HG02870 (cell line): Measurements from ENCODE around the gene LRFN2.

Experiments
- ATAC-seq: cut with Tn5 transposase; IDR thresholded peaks from one replicate; pipeline ENCODE4 v1.9.1; 2021; ENCODE audit warnings: mild to moderate bottlenecking, moderate library complexity; ENCODE audit not compliant: unreplicated experiment

LRFN2 gene

GRCh38 chr6:40353197-40353966 is 233.8 kb downstream of the LRFN2 start:
- ATAC-seq = no peak

DNA sequence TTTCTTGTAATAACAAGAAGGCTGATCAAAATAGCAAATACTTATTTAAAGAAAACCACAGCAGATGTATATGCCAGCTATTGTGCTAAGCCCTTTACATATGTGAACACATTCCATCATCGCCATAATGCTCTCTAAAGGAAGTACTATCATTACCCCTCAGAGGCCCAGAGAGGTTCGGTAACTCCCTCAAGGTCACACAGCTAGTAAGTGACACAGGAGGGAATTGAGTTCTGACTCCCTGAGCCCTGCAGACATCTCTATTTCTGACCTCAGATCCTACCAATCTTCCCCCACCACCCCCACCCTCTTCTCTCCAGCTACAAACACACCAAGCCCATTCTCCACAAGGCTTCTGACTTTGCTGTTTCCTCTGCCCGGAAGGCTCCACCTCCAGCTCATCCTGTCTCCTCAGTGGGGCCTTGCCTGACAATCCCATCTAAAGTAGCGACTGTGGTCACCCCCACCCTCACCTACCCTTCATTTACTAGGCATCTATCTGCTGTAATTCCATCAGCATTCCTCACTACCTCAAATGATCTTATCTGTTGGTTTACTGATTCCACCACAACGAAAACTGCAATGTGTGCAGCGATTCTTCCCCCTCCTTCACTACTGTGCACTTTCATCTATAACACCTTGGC is 234.5 kb downstream of the LRFN2 start:
- no peak for ATAC-seq

GRCh38 chr6:40352006-40352405 is 235.2 kb downstream of the LRFN2 start:
- ATAC-seq = no peak

- ATAC-seq = no peak
Measured at GRCh38 chr6:40350747-40351217, 236.4 kb downstream of the LRFN2 start.

DNA sequence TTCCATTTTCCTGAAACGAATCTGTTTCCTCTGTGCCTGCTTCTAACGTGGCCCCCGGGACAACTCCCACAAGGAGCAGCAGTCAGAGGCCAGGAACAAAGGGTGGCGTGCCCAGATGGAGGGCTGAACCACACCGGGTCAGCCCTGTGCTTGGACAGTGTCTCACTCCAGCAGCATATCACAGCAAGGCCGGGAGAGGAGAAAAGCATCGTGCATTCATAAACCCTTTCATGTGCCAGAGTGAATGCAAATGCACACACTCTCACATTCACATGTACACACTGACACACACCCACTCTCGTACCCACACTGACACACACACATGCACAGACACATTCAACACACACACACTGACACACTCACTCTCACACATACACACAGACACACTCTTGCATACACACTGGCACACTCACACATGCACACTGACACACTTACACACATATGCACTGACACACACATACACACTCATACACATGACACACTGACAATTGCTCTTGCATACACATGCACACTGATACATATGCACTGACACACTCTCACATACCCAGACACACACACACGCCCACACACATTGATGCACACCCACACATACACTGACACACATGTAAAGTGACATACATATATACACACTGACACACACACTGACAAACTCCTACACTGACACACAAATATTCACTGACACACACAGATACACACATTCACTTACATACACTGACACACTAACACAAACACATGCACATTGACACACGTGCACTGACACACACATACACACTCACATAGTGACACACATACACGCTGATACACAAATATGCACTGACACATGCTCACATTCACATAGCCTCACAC is 237.0 kb downstream of the LRFN2 start:
- ATAC-seq = no peak

GRCh38 chr6:40349123-40349900 is 237.9 kb downstream of the LRFN2 start:
- no peak for ATAC-seq

DNA sequence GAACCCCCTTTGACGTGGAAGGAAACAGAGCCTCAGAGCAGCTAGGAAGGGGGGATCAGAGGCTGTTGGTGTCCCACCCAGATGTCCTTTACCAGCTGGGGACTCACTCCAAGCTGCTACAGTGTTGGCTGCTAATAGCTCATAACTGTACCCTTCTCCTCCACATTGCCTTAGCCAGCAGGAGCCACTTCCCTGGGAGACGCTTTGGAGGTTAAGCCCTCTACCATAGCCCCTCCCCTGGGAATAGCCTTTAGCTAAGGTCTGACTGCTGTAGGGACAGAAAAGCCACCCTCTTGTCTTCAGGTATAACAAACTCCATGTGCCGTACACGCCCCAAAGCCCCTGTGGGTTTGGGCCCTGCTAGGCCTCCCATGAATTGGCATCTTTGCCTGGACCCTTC is 238.6 kb downstream of the LRFN2 start:
- ATAC-seq = no peak

- no peak for ATAC-seq
Measured at GRCh38 chr6:40347571-40348011, 239.6 kb downstream of the LRFN2 start.

- no peak for ATAC-seq
Measured at GRCh38 chr6:40346246-40346645, 240.9 kb downstream of the LRFN2 start.

GRCh38 chr6:40344566-40345167 is 242.5 kb downstream of the LRFN2 start:
- no peak for ATAC-seq

- no peak for ATAC-seq
Measured at GRCh38 chr6:40343877-40344565, 243.1 kb downstream of the LRFN2 start.

DNA sequence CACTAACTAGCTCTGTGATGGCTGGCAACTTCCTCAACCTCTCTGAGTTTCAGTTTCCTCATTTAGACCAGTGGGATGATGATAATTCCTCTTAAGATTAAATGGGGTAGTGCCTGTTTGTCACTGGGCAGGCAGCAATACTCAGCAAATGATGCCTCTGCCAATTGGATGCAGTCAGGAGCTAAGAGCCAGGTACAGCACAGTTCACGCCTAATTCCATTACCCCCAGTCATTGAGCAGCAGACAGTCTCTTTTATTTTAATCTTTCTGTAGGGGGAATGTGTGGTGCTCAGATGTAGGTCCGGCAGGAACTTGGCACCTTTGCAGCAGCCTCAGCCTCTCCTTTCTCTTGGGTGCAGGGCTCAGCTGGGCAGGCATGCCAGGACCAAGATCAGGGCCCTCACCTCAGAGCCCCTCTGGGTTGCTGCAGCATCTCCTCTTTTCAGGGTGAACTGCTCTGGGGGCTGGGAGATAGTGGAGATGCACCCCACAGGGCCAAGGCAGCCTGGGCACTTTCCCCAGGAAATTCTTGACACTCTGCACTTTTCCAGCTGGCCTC is 243.8 kb downstream of the LRFN2 start:
- ATAC-seq = no peak

- no peak for ATAC-seq
Measured at GRCh38 chr6:40342723-40343122, 244.4 kb downstream of the LRFN2 start.

DNA sequence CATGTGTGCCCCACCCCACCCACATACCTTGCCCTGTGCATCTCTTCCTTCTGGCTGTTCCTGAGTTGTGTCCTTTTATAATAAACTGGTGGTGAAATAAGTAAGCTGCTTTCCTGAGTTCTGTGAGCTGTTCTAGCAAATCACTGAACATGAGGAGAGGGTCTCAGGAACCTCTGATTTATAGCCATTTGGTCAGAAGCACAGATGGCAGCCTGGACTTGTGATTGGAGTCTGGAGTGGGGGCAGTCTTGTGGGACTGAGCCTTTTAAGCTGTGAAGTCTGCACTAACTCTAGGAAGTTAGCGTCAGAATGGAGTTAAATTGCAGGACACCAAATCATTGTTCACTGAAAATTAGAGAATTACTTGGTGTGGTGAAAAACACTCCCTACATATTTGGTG is 245.4 kb downstream of the LRFN2 start:
- ATAC-seq = no peak
